SHP77 (cell line): ENCODE data around the gene NHSL2.
"Not testable (repeated sequence)": the region's sequence is repeated elsewhere in the genome, so short reads cannot be mapped to it uniquely, and the experiment has no call there.

Experiments
- DNase-seq, 2 experiments: peaks; one replicate each; lab custom pipeline; 2025; lab: John Stamatoyannopoulos, UW

NHSL2 gene

GRCh38 chrX:71923516-71923915, 12.9 kb downstream of the NHSL2 start:
- no peak for DNase-seq

GRCh38 chrX:71927040-71927439, 16.4 kb downstream of the NHSL2 start:
- no peak for DNase-seq

GRCh38 chrX:71928856-71929255, 18.2 kb downstream of the NHSL2 start:
- DNase-seq = no peak

GRCh38 chrX:71930298-71930697, 19.7 kb downstream of the NHSL2 start:
- no peak for DNase-seq

GRCh38 chrX:71935476-71935875, 24.8 kb downstream of the NHSL2 start:
- DNase-seq = no peak

- no peak for DNase-seq
Observed at GRCh38 chrX:71936632-71937031, 26.0 kb downstream of the NHSL2 start.

- no peak for DNase-seq
Observed at GRCh38 chrX:71938371-71938770, 27.7 kb downstream of the NHSL2 start.

- no peak for DNase-seq
Observed at GRCh38 chrX:71941145-71941544, 30.5 kb downstream of the NHSL2 start.

- DNase-seq = no peak
Observed at GRCh38 chrX:71941776-71942175, 31.1 kb downstream of the NHSL2 start.

- no peak for DNase-seq
Observed at GRCh38 chrX:71944369-71944768, 33.7 kb downstream of the NHSL2 start.

- no peak for DNase-seq
Observed at GRCh38 chrX:71945237-71945805, 34.7 kb downstream of the NHSL2 start.

GRCh38 chrX:71949363-71949762, 38.7 kb downstream of the NHSL2 start:
- no peak for DNase-seq

- no peak for DNase-seq
Observed at GRCh38 chrX:71949844-71950445, 39.3 kb downstream of the NHSL2 start.

- no peak for DNase-seq
Observed at GRCh38 chrX:71953391-71953790, 42.7 kb downstream of the NHSL2 start.

GRCh38 chrX:71953946-71954345, 43.3 kb downstream of the NHSL2 start:
- no peak for DNase-seq

GRCh38 chrX:71954458-71954857, 43.8 kb downstream of the NHSL2 start:
- DNase-seq = no peak

- no peak for DNase-seq
Observed at GRCh38 chrX:71955530-71956120, 45.0 kb downstream of the NHSL2 start.

- no peak for DNase-seq
Observed at GRCh38 chrX:71958281-71958675, 47.6 kb downstream of the NHSL2 start.

- DNase-seq = not testable (repeated sequence)
Observed at GRCh38 chrX:71964184-71964583, 53.5 kb downstream of the NHSL2 start.

GRCh38 chrX:71974916-71975315, 64.3 kb downstream of the NHSL2 start:
- DNase-seq = no peak

GRCh38 chrX:71976753-71977152, 66.1 kb downstream of the NHSL2 start:
- DNase-seq = no peak

GRCh38 chrX:71978164-71978563, 67.5 kb downstream of the NHSL2 start:
- DNase-seq = no peak

- DNase-seq = no peak
Observed at GRCh38 chrX:71989768-71990426, 79.3 kb downstream of the NHSL2 start.
